IMR-90 (cell line): ENCODE data around the gene KAZN. TPM values are rescaled to one million over a fixed set of nuclear protein-coding genes. Genes with fewer than 3 reads are reported as not detected.

ENCODE experiments used
- ATAC-seq: fragments of 200-7000 bp; cut with Tn5 transposase; 2 replicates; pipeline ENCODE4 v1.9.1; 2020; ENCODE audit warnings: low read depth, mild to moderate bottlenecking, moderate library complexity
- BruUV-seq: library from RNA; stranded (reverse); fragments of 400-500 nt; replicated peaks from 2 replicates; lab custom pipeline; 2021; lab: Mats Ljungman, UMichigan
- CTCF ChIA-PET: fragments of 300-600 bp; formaldehyde crosslinking; extraction: SDS; loops from one replicate; lab custom pipeline; 2021; ENCODE audit warnings: antibody characterized with exemption; lab: Yijun Ruan, JAX
- POLR2A ChIA-PET: fragments of 300-600 bp; sonication (Branson Sonifier 250); formaldehyde crosslinking; loops from one replicate; lab custom pipeline; 2022; ENCODE audit warnings: antibody characterized with exemption; ENCODE audit not compliant: unreplicated experiment; lab: Charles Lee
- DNase-seq: peaks from one replicate; pipeline ENCODE4 v3.0.0; 2013
- H2AFZ ChIP-seq: replicated peaks from 2 replicates; pipeline ENCODE3; 2013; ENCODE audit warnings: low read length, mild to moderate bottlenecking; ENCODE audit not compliant: poor library complexity
- H2AK5ac ChIP-seq: 2 replicates; pipeline ENCODE4 v1.6.1; 2013; ENCODE audit warnings: low read depth, low read length, inconsistent platforms
- H2AK9ac ChIP-seq: replicated peaks from 2 replicates; pipeline ENCODE3; 2013; ENCODE audit warnings: mild to moderate bottlenecking, low read depth, low read length, moderate library complexity; ENCODE audit not compliant: poor library complexity
- H2BK120ac ChIP-seq: 2 replicates; pipeline ENCODE4 v1.6.1; 2013; ENCODE audit warnings: low read depth, low read length, inconsistent platforms
- H2BK15ac ChIP-seq: 3 replicates; pipeline ENCODE4 v1.6.1; 2013; ENCODE audit warnings: low read depth, low read length, inconsistent platforms
- H2BK20ac ChIP-seq: 2 replicates; pipeline ENCODE4 v1.6.1; 2013; ENCODE audit warnings: low read depth, mild to moderate bottlenecking, inconsistent platforms, low read length, moderate library complexity
- H2BK5ac ChIP-seq: 2 replicates; pipeline ENCODE4 v1.6.1; 2013; ENCODE audit warnings: mild to moderate bottlenecking, low read depth, low read length, inconsistent platforms; ENCODE audit not compliant: poor library complexity, severe bottlenecking
- H3K14ac ChIP-seq: replicated peaks from 2 replicates; pipeline ENCODE4 v1.6.1; 2013; ENCODE audit warnings: low read depth, low read length, inconsistent platforms
- H3K18ac ChIP-seq: 2 replicates; pipeline ENCODE4 v1.6.1; 2013; ENCODE audit warnings: low read depth, low read length, control low read depth
- H3K23ac ChIP-seq: 2 replicates; pipeline ENCODE4 v1.6.1; 2013; ENCODE audit warnings: low read depth, low read length, inconsistent platforms
- H3K27ac ChIP-seq: 2 replicates; pipeline ENCODE4 v1.5.1; 2013; ENCODE audit warnings: mild to moderate bottlenecking, control low read depth, low read length; ENCODE audit not compliant: insufficient read depth
- H3K27me3 ChIP-seq: 2 replicates; pipeline ENCODE4 v1.6.1; 2013; ENCODE audit warnings: low read length; ENCODE audit not compliant: control insufficient read depth, insufficient read depth
- H3K36me3 ChIP-seq: 2 replicates; pipeline ENCODE4 v1.6.1; 2013; ENCODE audit warnings: low read length, mixed read lengths; ENCODE audit not compliant: control insufficient read depth, insufficient read depth
- H3K4ac ChIP-seq: 2 replicates; pipeline ENCODE4 v1.6.1; 2013; ENCODE audit warnings: low read depth, low read length, inconsistent platforms
- H3K4me1 ChIP-seq: 2 replicates; pipeline ENCODE4 v1.6.1; 2013; ENCODE audit warnings: low read length, mixed read lengths; ENCODE audit not compliant: control insufficient read depth, insufficient read depth
- H3K4me2 ChIP-seq: 2 replicates; pipeline ENCODE4 v1.6.1; 2013; ENCODE audit warnings: low read depth, mild to moderate bottlenecking, control low read depth, low read length, moderate library complexity
- H3K4me3 ChIP-seq: 2 replicates; pipeline ENCODE4 v1.5.1; 2013; ENCODE audit warnings: low read depth, mild to moderate bottlenecking, control low read depth, low read length, moderate library complexity; ENCODE audit not compliant: insufficient read depth
- H3K56ac ChIP-seq: 2 replicates; pipeline ENCODE4 v1.6.1; 2013; ENCODE audit warnings: low read length, inconsistent platforms; ENCODE audit not compliant: insufficient read depth; ENCODE audit errors: extremely low read depth
- H3K79me1 ChIP-seq, 2 experiments: 2 replicates each; pipeline ENCODE4 v1.6.1; 2013; ENCODE audit warnings: low read length in 2 of 2, inconsistent platforms in 1 of 2, low read depth in 1 of 2
- H3K9ac ChIP-seq: 2 replicates; pipeline ENCODE4 v1.6.1; 2013; ENCODE audit warnings: low read depth, low read length, control low read depth
- H3K9me1 ChIP-seq: 2 replicates; pipeline ENCODE4 v1.6.1; 2013; ENCODE audit warnings: low read length, inconsistent platforms; ENCODE audit not compliant: insufficient read depth
- H3K9me3 ChIP-seq: 2 replicates; pipeline ENCODE4 v1.6.1; 2013; ENCODE audit warnings: low read length; ENCODE audit not compliant: control insufficient read depth, insufficient read depth
- H4K20me1 ChIP-seq: 2 replicates; pipeline ENCODE4 v1.6.1; 2013; ENCODE audit warnings: low read length, inconsistent platforms; ENCODE audit not compliant: insufficient read depth
- H4K5ac ChIP-seq: 2 replicates; pipeline ENCODE4 v1.6.1; 2013; ENCODE audit warnings: mild to moderate bottlenecking, low read depth, low read length, control low read depth
- H4K8ac ChIP-seq, 2 experiments: 2 replicates each; pipeline ENCODE4 v1.6.1; 2013; ENCODE audit warnings: low read depth in 2 of 2, low read length in 2 of 2, control low read depth in 1 of 2, inconsistent platforms in 1 of 2
- H4K91ac ChIP-seq: 2 replicates; pipeline ENCODE4 v1.6.1; 2013; ENCODE audit warnings: low read depth, low read length, inconsistent platforms; ENCODE audit not compliant: insufficient read depth
- BHLHE40 ChIP-seq: fragments of 150-350 bp; IDR thresholded peaks from 2 replicates; pipeline ENCODE4 v1.6.1; 2016; ENCODE audit warnings: mild to moderate bottlenecking, low read depth, low read length
- CHD1 ChIP-seq: IDR thresholded peaks from 2 replicates; pipeline ENCODE4 v1.6.1; 2012; ENCODE audit warnings: low read depth, low read length, improper control_type of control experiment
- FOS ChIP-seq: fragments of 150-350 bp; IDR thresholded peaks from 2 replicates; pipeline ENCODE4 v1.6.1; 2016; ENCODE audit warnings: low read depth, low read length
- MAFK ChIP-seq: IDR thresholded peaks from 2 replicates; pipeline ENCODE4 v1.6.1; 2012; ENCODE audit warnings: low read depth, low read length, improper control_type of control experiment
- MAZ ChIP-seq: IDR thresholded peaks from 2 replicates; pipeline ENCODE4 v1.6.1; 2012; ENCODE audit warnings: low read depth, mild to moderate bottlenecking, low read length, improper control_type of control experiment, moderate library complexity, borderline replicate concordance
- POLR2A ChIP-seq: IDR thresholded peaks from 2 replicates; pipeline ENCODE4 v1.6.1; 2012; ENCODE audit warnings: mild to moderate bottlenecking, low read depth, low read length
- RAD21 ChIP-seq: IDR thresholded peaks from 2 replicates; pipeline ENCODE4 v1.6.1; 2012; ENCODE audit warnings: low read length, improper control_type of control experiment
- SMC3 ChIP-seq: fragments of 150-350 bp; IDR thresholded peaks from 2 replicates; pipeline ENCODE4 v1.6.1; 2016; ENCODE audit warnings: low read depth, mild to moderate bottlenecking, antibody characterized with exemption, low read length, moderate library complexity
- WGBS, 2 experiments: methylation state at CpG; one replicate each; pipeline versions ENCODE4 v1.1.5 to v1.1.7; 2013; ENCODE audit warnings: missing lambda C conversion rate in 2 of 2; ENCODE audit not compliant: insufficient read length in 1 of 2; ENCODE audit errors: extremely low coverage in 2 of 2; 5-methylcytosine and 5-hydroxymethylcytosine counted together
- dilution Hi-C: fragments of 300-500 bp; cut with HindIII; formaldehyde crosslinking; loops from one replicate; pipeline ENCODE4 v1.14.3; 2018; ENCODE audit warnings: low sequenced_read_pairs; ENCODE audit not compliant: unreplicated experiment
- in situ Hi-C: fragments of 300-500 bp; cut with MboI; formaldehyde crosslinking; loops from 3 replicates; pipeline ENCODE4 v1.14.3; 2019; ENCODE audit warnings: low sequenced_read_pairs, inconsistent platforms, mixed read lengths
- intact Hi-C: fragments of 100-400 bp; cut with micrococcal nuclease; formaldehyde crosslinking; loops from 2 replicates; pipeline ENCODE4 v1.10.0; 2022
- polyA plus RNA-seq, 3 experiments: library from polyadenylated mRNA; depleted of rRNA; stranded (reverse); fragments of >200 nt; gene quantifications; 2 replicates each; pipeline ENCODE4 v1.2.3, GENCODE V29; 2012; ENCODE audit warnings: low replicate concordance in 1 of 3
- total RNA-seq: library from RNA; depleted of rRNA; stranded (reverse); fragments of >200 nt; gene quantifications from 2 replicates; pipeline ENCODE4 v1.2.3, GENCODE V29; 2012
- TF ChIP-seq, protein P1 (sequence below): fragments of 150-350 bp; IDR thresholded peaks from 2 replicates; pipeline ENCODE4 v1.6.1; 2016; ENCODE audit warnings: low read depth, mild to moderate bottlenecking, low read length, moderate library complexity, borderline replicate concordance

KAZN gene
- total and polyA plus RNA-seq, 2 of the 4 experiments (the other 2 are of a cell fraction), result 5.2 to 10.5 TPM

GRCh38 chr1:14820295-14821085, 222.0 kb downstream of the KAZN start:
- Histone ChIP-seq H3K4ac (no peak overlapping the region), H2BK5ac (no peak overlapping the region), H3K36me3 (no peaks in the 10 kb centered on the region), H2AK5ac (no peak overlapping the region), H3K9ac (no peak overlapping the region), H4K91ac (no peak overlapping the region), H3K9me3 (no peaks in the 10 kb centered on the region), H3K14ac (no peak overlapping the region), H3K9me1 (peaks cover under 1% of the 10 kb centered on the region; the same call in 1 of the 2 replicates), H2BK120ac (no peak overlapping the region), H2AFZ (no peak overlapping the region), H2AK9ac (peak overlapping the region; percentile 18), H3K79me1 (no peaks in the 10 kb centered on the region), H4K5ac (no peak overlapping the region), H2BK15ac (no peak overlapping the region), H3K4me3 (no peak overlapping the region), H4K8ac (no peak overlapping the region), H4K20me1 (no peaks in the 10 kb centered on the region), H3K4me2 (no peak overlapping the region), H3K27me3 (peaks cover 3% of the 10 kb centered on the region; the same call in 1 of the 2 replicates), H3K27ac (no peak overlapping the region), H3K18ac (no peak overlapping the region), H2BK20ac (no peak overlapping the region), H3K23ac (no peak overlapping the region), H3K4me1 (peaks cover 2% of the 10 kb centered on the region; the same call in 1 of the 2 replicates), H3K56ac (no peak overlapping the region)
- ChIA-PET CTCF (no interaction called here), POLR2A (no interaction called here)
- in situ Hi-C loops, result no loop called here
- ATAC-seq, result no peak
- TF ChIP-seq FOS (no peak), RAD21 (no peak), BHLHE40 (no peak), POLR2A (no peak), SMC3 (no peak), CHD1 (no peak), MAZ (no peak), MAFK (no peak)
- TF ChIP-seq, protein P1, sequence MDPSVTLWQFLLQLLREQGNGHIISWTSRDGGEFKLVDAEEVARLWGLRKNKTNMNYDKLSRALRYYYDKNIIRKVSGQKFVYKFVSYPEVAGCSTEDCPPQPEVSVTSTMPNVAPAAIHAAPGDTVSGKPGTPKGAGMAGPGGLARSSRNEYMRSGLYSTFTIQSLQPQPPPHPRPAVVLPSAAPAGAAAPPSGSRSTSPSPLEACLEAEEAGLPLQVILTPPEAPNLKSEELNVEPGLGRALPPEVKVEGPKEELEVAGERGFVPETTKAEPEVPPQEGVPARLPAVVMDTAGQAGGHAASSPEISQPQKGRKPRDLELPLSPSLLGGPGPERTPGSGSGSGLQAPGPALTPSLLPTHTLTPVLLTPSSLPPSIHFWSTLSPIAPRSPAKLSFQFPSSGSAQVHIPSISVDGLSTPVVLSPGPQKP, result no peak
- 82% methylated on average over 12 of the region's 18 CpGs; no CpG with 5 or more reads in 1 of the 2 experiments for WGBS, 2 experiments
- no TSS peak for BruUV-seq
- DNase-seq, result no peak
- intact Hi-C loops, result no loop called here
- dilution Hi-C loops, result no loop called here
